Measurements from ENCODE around the gene RIPPLY1. TPM values are rescaled to one million over a fixed set of nuclear protein-coding genes. Genes with fewer than 3 reads are reported as not detected.

The RIPPLY1 gene
- total and polyA plus RNA-seq, 9 donors: 0.20 to 0.45 TPM; not detected in 7

- H3K9me3 ChIP-seq: no peaks in the 10 kb centered on the region
- H3K27me3 ChIP-seq: no peaks in the 10 kb centered on the region
- DNase-seq: no peak
- no peak overlapping the region for H3K27ac ChIP-seq
- intact Hi-C loops (cut with DNase I): no loop called here
- WGBS, 3 donors: 41 to 53% (median 43%) methylated on average over 2 of the region's 2 CpGs
- TF ChIP-seq EP300 (IDR thresholded peaks at IDR 0.05) (no peak), POLR2A (IDR thresholded peaks at IDR 0.05) (no peak), CTCF (IDR thresholded peaks at IDR 0.05) (no peak)
- no peak overlapping the region for H3K4me3 ChIP-seq
- H3K36me3 ChIP-seq: no peaks in the 10 kb centered on the region
- H3K4me1 ChIP-seq (ENCODE audit: insufficient read depth): no peaks in the 10 kb centered on the region
Measured at GRCh38 chrX:106950381-106950780, 47.2 kb upstream of the RIPPLY1 start.

- intact Hi-C loops (cut with DNase I): no loop called here
- TF ChIP-seq POLR2A (IDR thresholded peaks at IDR 0.05): no peak
- no peak for TF ChIP-seq EP300 (IDR thresholded peaks at IDR 0.05)
- TF ChIP-seq CTCF (IDR thresholded peaks at IDR 0.05): no peak
- Histone ChIP-seq H3K9me3 (no peaks in the 10 kb centered on the region), H3K4me3 (no peak overlapping the region), H3K36me3 (no peaks in the 10 kb centered on the region), H3K4me1 (ENCODE audit: insufficient read depth) (no peaks in the 10 kb centered on the region), H3K27ac (no peak overlapping the region), H3K27me3 (no peaks in the 10 kb centered on the region)
- no peak for DNase-seq
- 62 to 75% (median 68%) methylated on average over 1 of the region's 1 CpG for WGBS, 3 donors
Measured at GRCh38 chrX:106949366-106949765, 46.2 kb upstream of the RIPPLY1 start.

GRCh38 chrX:106948641-106949040 is 45.5 kb upstream of the RIPPLY1 start:
- DNase-seq: no peak
- intact Hi-C loops (cut with DNase I): no loop called here
- 76 to 84% (median 77%) methylated on average over 3 of the region's 3 CpGs for WGBS, 3 donors

GRCh38 chrX:106946464-106946863 is 43.3 kb upstream of the RIPPLY1 start:
- 80 to 91% (median 83%) methylated on average over 3 of the region's 3 CpGs for WGBS, 3 donors
- intact Hi-C loops (cut with DNase I): no loop called here
- no peak overlapping the region for H3K4me3 ChIP-seq
- H3K4me1 ChIP-seq (ENCODE audit: insufficient read depth): no peaks in the 10 kb centered on the region
- no peaks in the 10 kb centered on the region for H3K27me3 ChIP-seq
- no peaks in the 10 kb centered on the region for H3K9me3 ChIP-seq
- H3K36me3 ChIP-seq: no peaks in the 10 kb centered on the region
- no peak for TF ChIP-seq EP300 (IDR thresholded peaks at IDR 0.05)
- H3K27ac ChIP-seq: no peak overlapping the region
- DNase-seq: no peak

More at GRCh38 chrX:106948641-106949040, 45.5 kb upstream of the RIPPLY1 start:
- Histone ChIP-seq H3K27me3 (no peaks in the 10 kb centered on the region), H3K4me1 (ENCODE audit: insufficient read depth) (no peaks in the 10 kb centered on the region), H3K9me3 (no peaks in the 10 kb centered on the region), H3K4me3 (no peak overlapping the region), H3K36me3 (no peaks in the 10 kb centered on the region), H3K27ac (no peak overlapping the region)
- no peak for TF ChIP-seq POLR2A (IDR thresholded peaks at IDR 0.05)
- no peak for TF ChIP-seq EP300 (IDR thresholded peaks at IDR 0.05)
- TF ChIP-seq CTCF (IDR thresholded peaks at IDR 0.05): no peak

- Histone ChIP-seq H3K36me3 (no peaks in the 10 kb centered on the region), H3K27me3 (no peaks in the 10 kb centered on the region), H3K4me3 (no peak overlapping the region), H3K4me1 (ENCODE audit: insufficient read depth) (no peaks in the 10 kb centered on the region), H3K27ac (no peak overlapping the region), H3K9me3 (no peaks in the 10 kb centered on the region)
- WGBS, 3 donors: 69 to 78% (median 74%) methylated on average over 1 of the region's 1 CpG
- intact Hi-C loops (cut with DNase I): no loop called here
- DNase-seq: no peak
- TF ChIP-seq CTCF (IDR thresholded peaks at IDR 0.05) (no peak), EP300 (IDR thresholded peaks at IDR 0.05) (no peak), POLR2A (IDR thresholded peaks at IDR 0.05) (no peak)
Measured at GRCh38 chrX:106940068-106940467, 36.9 kb upstream of the RIPPLY1 start.

Measured in ovary (tissue), 9 donors.